Stimulated activated CD4-positive, alpha-beta T cell treated with anti-CD3 and anti-CD28 coated beads, Interleukin-1b, Interleukin-23, amount 100 ng/mL, for 24 hours (primary cell): Measurements from ENCODE around the gene ALDH5A1.
"Not testable (repeated sequence)": the region's sequence is repeated elsewhere in the genome, so short reads cannot be mapped to it uniquely, and the experiment has no call there.

Source experiments
- DNase-seq, 4 experiments: peaks; one replicate each; pipeline ENCODE4 v3.0.0-alpha.2; 2020; ENCODE audit warnings: low read depth in 4 of 4, low spot score in 1 of 4

The ALDH5A1 gene

DNA sequence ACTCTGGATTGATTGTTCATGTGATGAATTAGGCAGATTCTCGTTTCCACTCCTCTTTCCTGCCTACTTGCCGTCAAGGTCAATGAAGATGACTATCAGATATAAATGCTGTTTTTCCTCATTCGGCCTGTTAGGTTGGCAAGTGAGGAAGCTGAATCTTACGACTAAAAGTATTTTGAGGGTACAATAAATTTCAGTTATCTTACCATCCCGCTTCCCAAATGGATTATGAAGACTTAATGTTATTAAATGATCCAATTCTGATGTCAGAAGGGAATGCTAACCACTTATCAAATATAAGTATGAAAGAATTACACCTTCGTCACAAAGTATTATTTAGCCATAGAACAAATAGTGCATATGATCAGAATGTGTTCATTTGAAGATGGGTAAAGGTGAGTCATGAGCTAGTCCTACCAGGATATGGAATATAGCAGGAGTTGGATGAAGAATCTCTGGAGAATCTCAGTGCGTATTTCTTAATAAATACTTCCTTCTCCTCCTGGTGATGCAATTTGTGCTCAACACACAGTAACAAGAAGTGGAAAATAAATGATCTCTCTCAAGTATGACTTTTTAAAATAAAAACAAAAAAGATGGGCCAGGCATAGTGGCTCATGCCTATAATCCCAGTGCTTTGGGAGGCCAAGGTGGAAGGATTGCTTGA is 10.0 kb upstream of the ALDH5A1 start:
- no peak for DNase-seq

DNA sequence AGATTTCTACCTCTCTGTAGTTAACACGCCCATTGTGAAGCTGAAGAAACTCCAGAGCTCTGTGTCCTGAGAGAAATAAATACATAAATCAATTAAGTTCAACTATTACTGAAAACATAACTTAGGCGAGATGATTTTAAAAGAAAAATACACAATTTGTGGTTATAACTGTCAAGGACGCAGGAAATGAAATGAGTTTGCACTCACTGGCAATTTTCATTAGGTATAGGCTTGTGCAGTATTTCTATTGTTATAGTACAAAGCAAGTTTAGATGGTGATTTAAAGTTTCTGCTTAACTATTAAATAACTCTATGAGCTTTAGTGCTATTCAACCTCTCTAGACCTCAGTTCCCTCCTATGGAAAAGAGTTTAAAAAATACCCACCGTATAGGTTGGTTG is 8.7 kb upstream of the ALDH5A1 start:
- DNase-seq, result no peak

DNA sequence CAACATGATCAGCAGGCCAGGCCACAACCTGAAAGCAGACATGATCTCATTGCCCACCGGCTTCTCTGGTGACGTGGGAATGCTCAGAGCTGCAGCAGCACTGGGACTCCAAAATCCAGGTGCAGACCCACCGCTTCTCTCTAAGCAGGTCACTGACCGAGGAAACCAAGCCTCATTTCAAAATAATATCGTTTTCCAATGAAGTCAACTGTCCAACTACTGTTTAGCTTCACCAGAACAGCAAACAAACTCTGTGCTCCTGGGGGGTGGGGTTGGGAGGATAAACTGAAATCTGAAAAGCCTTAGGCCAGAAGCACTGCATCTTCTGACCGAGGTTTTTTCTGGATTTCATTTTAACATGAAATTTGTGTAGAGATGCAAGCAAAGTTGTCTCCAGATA is 5.3 kb upstream of the ALDH5A1 start, which contains the start of gene GPLD1:
GPLD1 (minus strand) TSS at position 109 of the 400 bp plus-strand sequence; CDS start at position 42, 67 bp downstream.
- no peak for DNase-seq

DNA sequence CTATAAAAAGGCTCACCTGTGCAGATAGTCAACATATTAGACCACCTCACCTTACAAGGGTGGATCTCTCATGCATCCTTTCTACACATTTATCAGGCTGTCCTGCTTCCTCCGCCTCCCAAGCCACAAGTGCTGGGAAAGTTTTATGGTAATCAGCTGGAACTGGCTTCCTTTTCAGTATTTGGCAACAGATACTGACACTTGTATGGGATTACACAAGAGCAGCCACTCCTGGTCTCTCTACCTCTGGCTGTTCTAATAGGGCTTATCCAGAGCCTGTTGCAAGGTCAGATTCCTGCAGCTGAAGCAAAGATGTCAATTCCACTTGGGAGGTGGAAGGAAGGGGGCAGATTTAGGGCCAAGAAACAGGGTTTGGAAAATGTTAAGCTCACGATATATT is 4.9 kb upstream of the ALDH5A1 start:
- DNase-seq, result no peak

DNA sequence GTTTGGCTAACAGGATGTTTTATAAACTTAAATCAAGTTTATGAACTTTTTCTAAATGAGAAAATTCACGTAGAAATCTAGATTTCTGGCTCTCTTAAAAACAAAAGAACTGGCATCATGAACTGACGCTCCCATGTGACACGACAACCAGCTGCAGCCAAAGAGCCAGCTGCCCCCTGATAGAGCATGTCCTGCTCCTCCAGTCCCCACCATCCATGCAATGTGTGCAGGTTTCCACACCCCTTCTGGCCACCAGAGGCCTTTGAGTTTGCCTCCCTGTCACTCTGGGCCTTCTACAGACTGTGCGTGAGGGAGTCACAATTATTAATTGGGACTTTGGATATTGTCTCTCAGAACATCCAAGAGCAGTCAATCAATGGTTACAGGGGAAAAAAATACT is 3.8 kb upstream of the ALDH5A1 start:
- no peak for DNase-seq

DNA sequence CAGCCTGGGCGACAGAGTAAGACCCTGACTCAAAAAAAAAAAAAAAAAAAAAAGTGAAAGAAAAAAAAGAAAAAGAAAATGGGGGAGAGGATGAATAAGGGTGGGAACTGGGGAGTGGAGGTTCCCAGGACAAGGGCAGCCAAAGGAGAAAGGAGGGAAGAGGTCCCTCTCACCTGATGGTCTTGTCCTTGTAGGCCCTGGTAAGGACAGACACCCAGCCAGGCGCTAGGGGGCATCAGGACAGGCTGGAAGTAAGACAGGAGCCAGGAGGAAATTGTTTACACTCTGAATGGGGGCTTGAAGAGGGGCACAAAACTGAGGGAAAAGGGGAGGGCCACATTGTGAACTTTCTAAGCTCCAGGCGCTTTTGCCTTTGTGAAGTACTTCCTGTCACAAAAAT is 2.3 kb upstream of the ALDH5A1 start:
- no peak for DNase-seq

DNA sequence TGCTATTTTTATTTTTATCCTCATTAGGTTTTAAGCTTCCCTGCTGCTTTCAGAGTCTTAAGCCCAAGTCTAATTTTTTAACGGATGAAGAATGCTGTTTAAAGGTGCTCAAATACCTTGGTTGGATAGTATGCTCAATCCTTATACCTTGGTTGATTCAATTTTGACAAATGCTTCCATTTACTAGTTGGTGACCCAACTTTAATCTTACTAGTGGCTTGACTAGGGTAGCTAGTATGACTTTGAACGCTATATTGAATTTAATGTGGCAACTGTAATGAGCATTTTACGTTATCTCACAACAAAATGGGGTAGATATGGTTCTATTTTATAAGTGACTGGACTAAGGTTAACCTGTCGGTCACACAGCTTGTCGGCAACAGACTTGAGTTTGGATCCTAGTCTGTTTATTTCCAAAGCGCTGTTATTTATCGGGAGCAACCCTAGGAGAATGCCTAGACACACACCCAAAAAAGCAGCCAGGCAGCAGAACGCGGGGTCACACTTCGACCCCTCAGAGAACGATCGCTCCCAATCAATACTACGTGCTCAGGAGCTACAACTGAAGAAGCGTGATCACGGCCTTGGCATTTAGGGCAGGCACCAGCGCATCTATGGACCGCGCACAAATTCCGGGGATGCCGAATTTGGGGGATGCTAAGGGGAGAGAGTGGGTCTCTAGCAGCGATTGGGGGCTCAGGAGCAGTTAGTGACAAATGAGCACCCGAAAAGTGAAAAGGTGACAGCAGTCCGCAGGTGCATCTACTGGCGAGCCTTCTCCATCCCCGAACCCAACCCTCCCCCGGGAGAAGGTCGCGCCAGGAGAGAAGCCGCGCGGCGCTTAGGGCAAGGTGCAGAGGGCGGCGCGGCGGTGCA is 586 bp upstream of the ALDH5A1 start:
- DNase-seq, result peak in 1 of 4 experiments; percentile 6

DNA sequence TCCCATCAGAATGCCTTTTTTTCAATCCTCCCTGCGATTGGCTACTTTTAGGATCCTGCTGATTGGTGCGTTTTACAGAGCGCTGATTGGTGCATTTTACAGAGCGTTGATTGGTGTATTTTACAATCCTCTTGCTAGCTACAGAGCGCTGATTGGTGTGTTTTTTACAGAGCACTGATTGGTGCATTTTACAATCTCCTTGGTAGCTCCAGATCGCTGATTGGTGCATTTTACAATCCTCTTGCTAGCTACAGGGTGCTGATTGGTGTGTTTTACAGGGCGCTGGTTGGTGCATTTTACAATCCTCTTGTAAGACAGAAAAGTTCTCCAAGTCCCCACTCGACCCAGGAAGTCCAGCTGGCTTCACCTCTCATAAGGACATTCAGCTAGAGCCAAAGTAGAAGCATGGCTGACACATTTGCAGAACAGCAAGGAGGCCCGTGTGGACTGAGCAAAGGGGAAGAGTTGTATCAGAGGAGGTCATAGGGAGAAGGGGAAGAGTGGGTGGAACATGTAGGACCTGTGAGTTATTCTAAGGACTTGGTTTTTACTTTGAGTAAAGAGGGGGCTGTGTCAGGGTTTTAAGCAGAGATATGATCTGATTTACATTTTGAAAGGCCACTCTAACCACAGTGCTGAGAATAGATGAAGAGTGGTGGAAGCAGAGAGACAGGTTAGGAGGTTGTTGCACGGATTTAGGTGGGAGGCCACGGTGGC is 2.6 kb downstream of the ALDH5A1 start:
- no peak for DNase-seq

DNA sequence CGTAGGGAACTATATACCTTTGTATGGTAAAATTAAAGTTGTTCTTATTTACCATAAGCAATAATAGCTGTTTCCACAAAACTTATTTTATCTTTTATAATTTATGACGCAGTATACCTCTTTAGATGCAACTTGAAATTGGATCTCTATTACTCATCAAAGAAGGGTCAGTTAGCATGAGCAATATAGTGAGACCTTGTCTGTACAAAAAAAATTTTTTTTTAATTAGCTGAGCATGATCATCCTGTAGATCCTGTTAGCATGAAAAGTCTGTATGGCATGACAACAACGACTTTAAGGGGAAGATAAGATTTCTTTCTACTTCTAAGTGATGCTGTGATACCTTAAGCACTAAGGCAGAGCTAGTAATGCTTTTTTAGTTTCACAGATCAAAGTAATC is 5.9 kb downstream of the ALDH5A1 start:
- DNase-seq, result no peak

DNA sequence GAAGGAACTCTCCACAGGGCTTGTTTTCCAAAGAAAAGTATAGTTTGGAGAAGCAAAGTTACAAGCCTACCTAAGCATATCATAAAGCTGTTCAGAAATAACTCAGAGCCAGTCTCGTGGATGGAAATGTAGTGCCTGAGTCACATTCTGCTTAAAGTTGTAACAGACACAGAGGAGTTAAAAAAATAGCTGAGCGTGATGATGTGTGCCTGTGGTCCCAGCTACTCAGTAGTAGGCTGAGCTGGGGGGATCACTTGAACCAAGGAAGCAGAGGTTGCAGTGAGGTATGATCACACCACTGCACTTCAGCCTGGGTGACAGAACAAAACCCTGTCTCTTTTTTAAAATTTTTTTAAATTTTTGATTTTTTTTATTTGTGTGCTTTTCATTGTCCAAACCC is 6.6 kb downstream of the ALDH5A1 start:
- DNase-seq, result no peak

DNA sequence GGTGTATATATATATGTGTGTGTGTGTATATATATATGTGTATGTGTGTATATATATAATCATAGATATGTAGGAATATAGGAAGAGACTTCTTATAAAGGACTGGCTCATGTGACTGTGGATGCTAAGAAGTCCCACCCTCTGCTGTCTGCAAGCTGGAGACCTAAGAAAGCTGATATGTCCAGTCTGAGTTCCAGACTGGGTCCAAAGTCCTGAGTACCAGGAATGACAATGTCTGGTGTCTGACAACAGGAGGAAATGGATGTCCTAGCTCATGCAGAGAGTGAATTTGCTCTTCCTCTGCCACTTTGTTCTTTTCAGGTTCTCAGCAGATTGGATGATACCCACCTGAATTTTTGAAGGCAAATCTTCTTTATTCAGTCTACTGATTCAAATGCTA is 7.1 kb downstream of the ALDH5A1 start:
- no peak for DNase-seq

DNA sequence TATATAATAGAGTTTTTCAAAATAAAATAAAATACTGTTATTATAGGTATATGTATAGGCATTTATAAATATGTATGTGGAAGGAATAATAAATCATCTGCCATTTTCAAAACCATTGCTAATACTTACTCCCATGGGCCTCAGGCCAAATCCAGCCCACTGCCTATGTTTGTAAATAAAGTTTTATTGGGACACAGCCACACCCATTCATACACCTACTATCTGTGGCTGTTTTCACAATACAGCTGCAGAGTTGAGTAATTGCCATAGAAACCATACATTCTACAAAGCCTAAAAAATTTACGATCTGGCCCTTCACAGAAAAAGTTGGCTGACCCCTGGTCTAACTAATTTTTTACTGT is 9.5 kb downstream of the ALDH5A1 start:
- no peak for DNase-seq

DNA sequence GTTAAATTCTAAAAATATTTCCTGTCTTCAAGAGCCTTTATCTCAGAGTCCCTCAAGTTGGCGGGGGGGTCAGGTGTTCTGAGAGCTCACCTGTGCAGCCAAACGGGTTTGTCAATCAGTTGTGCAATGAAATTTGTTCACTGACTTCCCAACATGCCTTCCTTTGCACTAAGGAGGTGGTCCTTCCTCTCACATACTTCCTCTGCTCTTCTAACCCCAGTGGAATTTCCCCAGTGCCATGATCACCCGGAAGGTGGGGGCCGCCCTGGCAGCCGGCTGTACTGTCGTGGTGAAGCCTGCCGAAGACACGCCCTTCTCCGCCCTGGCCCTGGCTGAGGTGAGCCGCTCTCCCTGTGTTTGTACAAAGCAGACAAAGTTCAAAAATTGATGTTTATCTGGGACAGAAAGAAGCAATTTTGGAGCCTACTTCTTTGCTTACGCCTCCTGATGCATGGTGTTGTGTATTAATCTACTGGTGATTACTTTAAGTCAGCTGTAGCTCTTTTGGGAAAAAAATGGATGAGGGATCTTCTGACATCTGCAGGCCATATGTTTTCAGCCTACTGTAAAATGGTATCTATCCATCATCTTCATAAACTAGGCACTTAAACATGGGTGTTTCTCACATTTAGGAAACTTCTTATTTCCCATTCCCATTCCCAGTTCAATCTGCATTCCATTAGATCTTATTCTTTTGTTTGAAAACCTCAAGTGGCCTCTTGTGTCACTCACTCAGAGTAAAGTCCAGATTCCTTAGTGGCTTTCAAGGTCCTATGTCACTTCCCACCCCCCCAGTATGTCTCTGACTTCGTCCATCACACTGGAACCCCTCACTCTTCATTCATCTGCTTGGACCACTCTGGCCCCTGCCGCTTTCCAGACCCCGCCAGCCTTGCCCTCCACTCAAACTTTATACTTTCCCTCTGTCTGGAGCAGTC is 10.1 kb downstream of the ALDH5A1 start:
- no peak for DNase-seq

DNA sequence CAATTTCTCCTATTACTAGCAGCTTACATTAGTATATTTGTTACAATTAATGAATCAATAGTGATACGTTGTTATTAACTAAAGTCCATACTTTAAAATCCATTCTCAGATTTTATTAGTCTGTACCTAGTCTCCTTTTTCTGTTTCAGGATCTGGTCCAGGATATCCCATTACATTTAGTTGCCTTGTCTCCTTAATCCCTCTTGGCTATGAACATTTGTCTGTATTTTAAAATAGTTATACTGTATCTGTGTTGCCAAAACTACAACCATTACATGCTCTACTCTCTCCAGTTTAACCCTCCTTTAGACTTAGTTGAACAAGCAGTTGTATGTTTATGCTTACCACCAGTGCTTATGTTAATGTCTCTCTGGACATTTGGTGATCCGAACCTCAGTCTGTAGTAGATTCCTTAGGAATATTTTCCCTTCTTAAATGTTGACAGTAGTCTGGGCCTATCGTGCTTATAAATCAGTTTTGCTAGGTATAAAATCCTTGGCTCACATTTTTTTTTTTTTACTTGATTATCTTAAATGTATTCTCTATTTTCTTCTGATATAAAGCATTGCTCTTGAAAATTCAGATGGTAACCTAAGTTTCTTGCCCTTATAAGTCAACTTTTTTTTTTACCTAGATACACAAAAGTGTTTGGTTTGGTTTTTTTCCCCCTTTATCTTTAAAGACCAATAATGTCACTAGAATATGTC is 12.2 kb downstream of the ALDH5A1 start:
- no peak for DNase-seq

DNA sequence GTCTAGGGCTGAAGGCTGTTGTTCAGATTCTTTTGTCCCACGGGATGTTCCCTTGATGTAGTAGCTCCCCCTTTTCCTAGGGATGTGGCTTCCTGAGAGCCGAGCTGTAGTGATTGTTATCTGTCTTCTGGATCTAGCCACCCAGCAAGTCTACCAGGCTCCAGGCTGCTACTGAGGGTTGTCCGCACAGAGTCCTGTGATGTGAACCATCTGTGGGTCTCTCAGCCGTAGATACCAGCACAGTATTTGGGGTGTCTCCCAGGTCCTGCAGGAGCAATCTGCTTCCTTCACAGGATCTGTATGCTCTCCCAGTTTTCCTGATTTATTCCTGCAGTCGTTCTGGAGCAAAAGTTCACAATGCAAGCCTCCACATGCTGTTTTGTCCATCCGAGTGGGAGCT is 17.2 kb downstream of the ALDH5A1 start:
- DNase-seq, result not testable (repeated sequence)

DNA sequence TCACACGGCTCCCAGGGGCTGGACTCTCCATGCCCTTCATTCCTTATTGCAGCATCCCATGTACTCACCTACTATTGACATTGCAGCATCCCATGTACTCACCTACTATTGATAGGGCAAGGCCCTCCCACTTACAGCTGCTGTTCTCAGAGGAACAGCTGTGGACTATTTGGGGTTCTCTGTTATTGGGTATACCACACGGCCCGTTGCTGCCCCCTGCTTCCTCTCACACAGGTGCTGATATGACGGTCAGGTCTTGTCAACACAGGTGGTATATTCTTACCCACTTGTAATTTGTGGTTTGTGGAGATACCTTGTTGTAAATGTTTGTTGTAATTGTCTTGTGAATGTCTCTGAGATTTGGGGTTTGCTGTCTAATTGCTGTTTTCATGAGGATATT is 18.8 kb downstream of the ALDH5A1 start:
- no peak for DNase-seq

DNA sequence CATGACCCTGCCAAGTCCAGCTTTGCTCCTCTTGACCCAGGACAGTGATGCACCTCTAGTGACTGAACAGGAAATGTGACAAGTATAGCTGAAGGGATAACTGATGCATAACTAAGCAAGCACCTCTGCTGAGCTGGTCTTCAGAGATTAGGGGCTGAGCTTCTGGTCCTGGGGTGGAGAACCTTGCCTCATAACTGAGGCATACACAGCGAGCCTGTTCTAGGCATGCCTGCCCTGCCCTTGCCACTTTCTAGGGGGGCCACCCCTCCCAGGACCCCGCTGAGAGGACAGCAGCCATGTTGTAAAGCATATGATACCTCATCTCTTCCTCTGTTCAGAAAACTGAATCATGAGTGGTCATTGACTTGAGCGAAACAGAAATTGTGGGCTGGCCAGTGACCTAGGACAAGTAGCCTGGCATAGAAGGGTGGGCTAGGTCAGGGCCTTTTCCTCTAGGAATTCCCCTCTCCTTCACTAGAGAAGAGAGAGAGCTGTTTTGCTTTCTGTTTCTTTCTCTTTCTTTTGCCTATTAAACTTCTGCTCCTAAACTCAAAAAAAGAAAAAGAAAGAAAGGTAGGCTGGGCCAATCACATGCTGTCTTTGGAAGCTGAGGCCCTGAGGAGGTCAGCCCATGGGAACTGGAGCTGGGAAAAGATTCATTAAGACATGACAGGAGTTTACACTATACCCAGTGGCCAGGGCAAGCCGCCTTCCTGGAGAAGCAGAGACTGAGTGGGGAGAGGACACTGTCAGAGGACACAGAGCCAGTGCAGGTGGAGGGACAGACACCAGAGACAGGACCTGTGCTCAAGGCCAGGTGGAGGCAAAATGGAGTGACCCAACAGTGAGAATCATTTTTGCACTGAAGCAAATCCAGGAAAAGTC is 23.1 kb downstream of the ALDH5A1 start:
- no peak for DNase-seq

DNA sequence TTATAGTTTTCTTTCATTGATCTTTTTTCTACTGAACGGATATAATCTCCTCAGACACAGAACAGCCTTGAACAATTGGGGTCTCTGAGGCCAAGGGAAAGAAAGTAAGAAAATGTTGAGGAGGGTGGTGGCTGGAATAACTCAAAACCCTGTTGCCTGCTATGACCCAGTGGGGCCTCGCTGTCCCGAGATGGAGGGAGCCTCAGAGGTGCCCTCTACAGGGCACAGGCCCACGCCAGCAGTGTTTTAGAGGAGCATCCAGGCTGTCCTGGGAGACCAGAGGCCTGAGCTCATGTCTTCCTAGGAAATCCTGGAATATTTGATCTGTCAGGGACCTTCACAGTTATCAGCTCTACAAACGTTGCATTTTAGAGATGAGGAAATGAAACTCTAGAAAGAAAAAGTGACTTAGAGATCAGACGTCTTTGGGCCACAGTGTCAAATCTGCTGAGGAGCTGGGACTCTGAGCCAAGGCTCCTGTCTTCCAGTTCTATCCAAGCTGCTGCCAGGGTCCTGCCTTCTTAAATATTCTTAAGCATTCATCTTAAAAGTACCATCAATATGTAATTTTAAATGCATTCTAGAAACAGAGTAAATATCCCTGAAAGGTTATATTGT is 26.3 kb downstream of the ALDH5A1 start:
- peak in 2 of 4 experiments; percentile 8 to 14 for DNase-seq
